PC-3 (cell line): Measurements from ENCODE around the gene PLK5. TPM values are rescaled to one million over a fixed set of nuclear protein-coding genes. Genes with fewer than 3 reads are reported as not detected.

Source experiments
- ATAC-seq: fragments of 200-7000 bp; cut with Tn5 transposase; 2 replicates; pipeline ENCODE4 v1.9.1; 2020; ENCODE audit warnings: mild to moderate bottlenecking, moderate library complexity
- BruUV-seq: library from RNA; stranded (reverse); fragments of 400-500 nt; replicated peaks from 2 replicates; lab custom pipeline; 2021; lab: Mats Ljungman, UMichigan
- CTCF ChIA-PET: fragments of 300-600 bp; sonication (Branson Sonifier 250); formaldehyde crosslinking; loops from one replicate; lab custom pipeline; 2022; ENCODE audit warnings: antibody characterized with exemption; lab: Charles Lee
- POLR2A ChIA-PET: fragments of 300-600 bp; sonication (Branson Sonifier 250); formaldehyde crosslinking; loops from one replicate; lab custom pipeline; 2022; ENCODE audit warnings: antibody characterized with exemption; ENCODE audit not compliant: unreplicated experiment; lab: Charles Lee
- DNase-seq: peaks from one replicate; pipeline ENCODE4 v3.0.0-alpha.2; 2015
- H2AFZ ChIP-seq: fragments of 300-600 bp; sonication (generic); 2 replicates; pipeline ENCODE4 v1.6.0; 2016; ENCODE audit warnings: antibody characterized with exemption, low read length
- H3F3A ChIP-seq: fragments of 300-600 bp; sonication (generic); one replicate; pipeline ENCODE4 v1.6.0; 2017; ENCODE audit warnings: antibody characterized with exemption, low read length, control low read depth, mild to moderate bottlenecking; ENCODE audit not compliant: unreplicated experiment
- H3K27ac ChIP-seq: fragments of 300-600 bp; sonication (generic); 2 replicates; pipeline ENCODE4 v1.5.1; 2016; ENCODE audit warnings: mild to moderate bottlenecking, low read length
- H3K27me3 ChIP-seq: fragments of 300-600 bp; sonication (generic); 2 replicates; pipeline ENCODE4 v1.6.1; 2016; ENCODE audit warnings: low read length, mixed read lengths
- H3K36me3 ChIP-seq: fragments of 300-600 bp; sonication (generic); 2 replicates; pipeline ENCODE4 v1.6.1; 2016; ENCODE audit warnings: low read depth, mixed run types, low read length, mixed read lengths
- H3K4me1 ChIP-seq: fragments of 300-600 bp; sonication (generic); 2 replicates; pipeline ENCODE4 v1.5.1; 2016; ENCODE audit warnings: low read length; ENCODE audit not compliant: insufficient read depth
- H3K4me2 ChIP-seq: fragments of 300-600 bp; sonication (generic); 2 replicates; pipeline ENCODE4 v1.6.0; 2016; ENCODE audit warnings: low read length
- H3K4me3 ChIP-seq: fragments of 300-600 bp; sonication (generic); 2 replicates; pipeline ENCODE4 v1.5.1; 2016; ENCODE audit warnings: mild to moderate bottlenecking, low read length, mixed read lengths
- H3K79me2 ChIP-seq: fragments of 300-600 bp; sonication (generic); 2 replicates; pipeline ENCODE4 v1.6.1; 2017; ENCODE audit warnings: low read length, mixed read lengths
- H3K9ac ChIP-seq: fragments of 300-600 bp; sonication (generic); 2 replicates; pipeline ENCODE4 v1.6.0; 2016; ENCODE audit warnings: mild to moderate bottlenecking, low read length
- H3K9me2 ChIP-seq: fragments of 300-600 bp; sonication (generic); replicated peaks from 2 replicates; pipeline ENCODE4 v1.6.1; 2016; ENCODE audit warnings: mixed run types, low read length, mixed read lengths
- H3K9me3 ChIP-seq: fragments of 300-600 bp; sonication (generic); 2 replicates; pipeline ENCODE4 v1.6.1; 2016; ENCODE audit warnings: low read length, mixed read lengths
- H4K20me1 ChIP-seq: fragments of 300-600 bp; sonication (generic); 2 replicates; pipeline ENCODE4 v1.6.1; 2016; ENCODE audit warnings: low read length, mixed read lengths
- EZH2 ChIP-seq: fragments of 300-600 bp; sonication (generic); IDR thresholded peaks from one replicate; pipeline ENCODE4 v1.6.1; 2017; ENCODE audit warnings: antibody characterized with exemption, mild to moderate bottlenecking, low read length; ENCODE audit not compliant: unreplicated experiment
- EZH2phosphoT487 ChIP-seq: fragments of 300-600 bp; sonication (generic); IDR thresholded peaks from 2 replicates; pipeline ENCODE4 v1.6.1; 2018; ENCODE audit warnings: mild to moderate bottlenecking, antibody characterized with exemption, low read length, borderline replicate concordance
- intact Hi-C: fragments of 100-400 bp; cut with micrococcal nuclease; formaldehyde crosslinking; loops from 2 replicates; pipeline ENCODE4 v1.9.0; 2023
- total RNA-seq: library from RNA; depleted of rRNA; stranded (reverse); fragments of >200 nt; gene quantifications from 2 replicates; pipeline ENCODE4 v1.2.3, GENCODE V29; 2014
- TF ChIP-seq, protein P1 (sequence below): fragments of 300-600 bp; sonication (generic); conservative IDR thresholded peaks from 2 replicates; pipeline ENCODE4 v1.5.1; 2017; ENCODE audit warnings: antibody characterized with exemption, low read depth, mild to moderate bottlenecking, low read length

The PLK5 gene
- total RNA-seq, 1 experiment from 2014 or later = not detected

DNA sequence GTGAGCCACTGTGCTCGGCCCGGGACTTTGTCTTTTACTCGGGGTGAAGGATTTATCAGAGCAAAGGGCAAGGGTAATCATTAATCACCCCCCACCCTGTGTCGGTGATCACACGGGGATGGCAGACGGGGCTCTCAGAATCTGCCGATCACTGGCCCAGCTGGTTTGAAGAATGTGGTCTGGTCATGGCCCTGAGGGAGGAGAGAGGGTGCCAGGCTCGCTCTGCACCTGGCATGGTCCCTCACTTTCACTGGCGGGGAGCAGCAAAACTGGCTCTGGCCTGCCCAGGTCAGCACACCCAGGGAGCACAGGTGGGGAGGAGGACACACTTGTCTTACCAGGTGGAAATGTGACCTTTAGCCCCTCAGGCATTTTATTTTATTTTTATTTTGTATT, 22.7 kb upstream of the PLK5 start:
- ChIA-PET POLR2A (no interaction called here), CTCF (no interaction called here)
- no peak for ATAC-seq
- Histone ChIP-seq H3K27me3 (no peaks in the 10 kb centered on the region), H3K9ac (no peak overlapping the region), H3K4me3 (no peak overlapping the region), H3K27ac (no peak overlapping the region), H3K79me2 (no peaks in the 10 kb centered on the region), H3K4me1 (no peaks in the 10 kb centered on the region), H3K9me2 (no peaks in the 10 kb centered on the region), H3K36me3 (no peaks in the 10 kb centered on the region), H3K4me2 (no peak overlapping the region), H3K9me3 (no peaks in the 10 kb centered on the region), H2AFZ (no peak overlapping the region), H3F3A (no peaks in the 10 kb centered on the region), H4K20me1 (no peaks in the 10 kb centered on the region)
- TF ChIP-seq, protein P1, sequence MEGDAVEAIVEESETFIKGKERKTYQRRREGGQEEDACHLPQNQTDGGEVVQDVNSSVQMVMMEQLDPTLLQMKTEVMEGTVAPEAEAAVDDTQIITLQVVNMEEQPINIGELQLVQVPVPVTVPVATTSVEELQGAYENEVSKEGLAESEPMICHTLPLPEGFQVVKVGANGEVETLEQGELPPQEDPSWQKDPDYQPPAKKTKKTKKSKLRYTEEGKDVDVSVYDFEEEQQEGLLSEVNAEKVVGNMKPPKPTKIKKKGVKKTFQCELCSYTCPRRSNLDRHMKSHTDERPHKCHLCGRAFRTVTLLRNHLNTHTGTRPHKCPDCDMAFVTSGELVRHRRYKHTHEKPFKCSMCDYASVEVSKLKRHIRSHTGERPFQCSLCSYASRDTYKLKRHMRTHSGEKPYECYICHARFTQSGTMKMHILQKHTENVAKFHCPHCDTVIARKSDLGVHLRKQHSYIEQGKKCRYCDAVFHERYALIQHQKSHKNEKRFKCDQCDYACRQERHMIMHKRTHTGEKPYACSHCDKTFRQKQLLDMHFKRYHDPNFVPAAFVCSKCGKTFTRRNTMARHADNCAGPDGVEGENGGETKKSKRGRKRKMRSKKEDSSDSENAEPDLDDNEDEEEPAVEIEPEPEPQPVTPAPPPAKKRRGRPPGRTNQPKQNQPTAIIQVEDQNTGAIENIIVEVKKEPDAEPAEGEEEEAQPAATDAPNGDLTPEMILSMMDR = no peak
- no peak for DNase-seq
- no TSS peak for BruUV-seq
- intact Hi-C loops = no loop called here

DNA sequence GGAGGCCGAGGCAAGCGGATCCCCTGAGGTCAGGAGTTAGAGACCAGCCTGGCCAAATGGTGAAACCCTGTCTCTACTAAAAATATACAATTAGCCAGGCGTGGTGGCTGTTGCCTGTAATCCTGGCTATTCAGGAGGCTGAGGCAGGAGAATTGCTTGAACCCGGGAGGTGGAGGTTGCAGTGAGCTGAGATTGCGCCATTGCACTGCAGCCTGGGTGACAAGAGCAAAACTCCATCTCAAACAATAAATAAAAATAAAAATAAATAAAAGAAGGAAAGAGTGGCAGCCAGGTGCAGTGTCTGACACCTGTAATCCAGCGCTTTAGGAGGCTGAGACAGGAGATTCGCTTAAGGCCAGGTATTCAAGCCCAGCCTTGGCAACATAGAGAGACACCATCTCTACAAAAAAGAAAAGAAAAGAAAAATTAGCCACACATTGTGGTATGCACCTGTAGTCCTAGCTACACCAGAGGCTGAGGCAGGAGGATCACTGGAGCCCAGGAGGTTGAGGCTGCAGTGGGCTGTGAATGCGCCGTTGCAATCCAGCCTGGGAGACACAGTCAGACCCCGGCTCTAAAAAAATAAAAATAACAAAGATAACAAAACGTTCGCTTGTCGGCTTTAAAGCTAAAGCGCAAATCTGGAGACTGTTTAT, 21.3 kb upstream of the PLK5 start:
- H3F3A ChIP-seq = no peaks in the 10 kb centered on the region
- no peak for TF ChIP-seq EZH2
- TF ChIP-seq, protein P1 = no peak
- no peak for TF ChIP-seq EZH2phosphoT487
- no peaks in the 10 kb centered on the region for H4K20me1 ChIP-seq
- no peak overlapping the region for H3K9ac ChIP-seq
- no peak overlapping the region for H3K27ac ChIP-seq
- no peak overlapping the region for H3K4me3 ChIP-seq
- H3K9me3 ChIP-seq = no peaks in the 10 kb centered on the region
- H3K4me2 ChIP-seq = no peak overlapping the region
- no peaks in the 10 kb centered on the region for H3K79me2 ChIP-seq
- no peaks in the 10 kb centered on the region for H3K4me1 ChIP-seq
- H3K27me3 ChIP-seq = no peaks in the 10 kb centered on the region
- no peak for DNase-seq
- H3K9me2 ChIP-seq = no peaks in the 10 kb centered on the region
- CTCF ChIA-PET = no interaction called here
- H3K36me3 ChIP-seq = no peaks in the 10 kb centered on the region
- H2AFZ ChIP-seq = no peak overlapping the region
- BruUV-seq = no TSS peak
- intact Hi-C loops = no loop called here
- POLR2A ChIA-PET = no interaction called here
- ATAC-seq = no peak

DNA sequence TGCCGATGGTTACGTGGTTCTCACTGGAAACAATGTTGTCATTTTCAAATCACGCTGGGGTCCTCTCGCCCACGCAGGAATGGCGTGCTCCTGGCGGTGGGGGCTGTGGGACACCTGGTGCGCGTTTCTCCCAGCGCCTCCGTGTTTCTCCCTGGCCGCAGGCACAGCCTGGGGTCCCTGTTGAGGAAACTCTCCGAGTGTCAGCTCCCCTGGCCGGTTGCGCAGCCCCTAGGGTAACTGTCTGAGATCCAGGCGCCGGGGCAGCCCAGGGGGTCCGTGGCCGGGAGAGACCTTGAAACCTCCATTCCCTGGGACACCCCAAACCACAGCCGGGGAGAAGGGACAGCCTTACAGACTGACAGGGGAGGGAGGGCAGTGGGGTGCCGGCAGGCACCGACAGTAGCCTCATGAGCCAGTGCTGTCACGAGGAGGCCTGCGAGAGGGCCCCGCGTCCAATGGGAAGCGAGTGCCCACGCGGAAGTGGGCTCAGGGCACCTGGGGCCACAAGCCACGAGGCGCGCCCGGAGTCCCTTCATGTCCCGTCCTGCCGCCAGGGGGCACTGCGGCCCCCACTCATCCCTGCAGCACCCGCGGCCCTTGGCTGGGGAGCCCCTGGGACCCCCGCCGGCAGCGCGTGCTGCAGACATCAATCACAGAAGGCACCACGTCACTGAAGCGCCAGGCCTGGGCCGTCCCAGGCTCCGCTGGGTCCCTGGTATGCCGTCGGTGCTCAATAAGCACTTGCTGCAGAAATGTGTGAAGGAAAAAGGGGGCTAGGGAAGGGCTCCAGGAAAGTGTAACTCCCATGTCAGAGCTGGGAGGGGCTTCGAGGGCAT, 20.6 kb upstream of the PLK5 start:
- Histone ChIP-seq H3K36me3 (no peaks in the 10 kb centered on the region), H3F3A (no peaks in the 10 kb centered on the region), H3K4me3 (no peak overlapping the region), H4K20me1 (no peaks in the 10 kb centered on the region), H3K9me2 (no peaks in the 10 kb centered on the region), H3K79me2 (no peaks in the 10 kb centered on the region), H3K9me3 (no peaks in the 10 kb centered on the region), H3K27ac (no peak overlapping the region), H3K9ac (no peak overlapping the region), H3K27me3 (no peaks in the 10 kb centered on the region), H2AFZ (peak overlapping the region; percentile 61; the same call in 1 of the 2 replicates), H3K4me1 (no peaks in the 10 kb centered on the region; the same call in 1 of the 2 replicates), H3K4me2 (peak overlapping the region; percentile 44)
- ATAC-seq = peak; percentile 12; the same call in 1 of the 2 replicates
- intact Hi-C loops = no loop called here
- TF ChIP-seq, protein P1 = peak; percentile 70
- TF ChIP-seq EZH2phosphoT487 (no peak), EZH2 (no peak)
- ChIA-PET POLR2A (no interaction called here), CTCF (no interaction called here)
- DNase-seq = peak; percentile 21
- BruUV-seq = no TSS peak
